ENCODE data around the gene TSSK6. TPM values are rescaled to one million over a fixed set of nuclear protein-coding genes. Genes with fewer than 3 reads are reported as not detected.

TSSK6 gene
- total and polyA plus RNA-seq, 5 experiments from 2014 or later = 0.59 to 10.8 (median 3.7) TPM

DNA sequence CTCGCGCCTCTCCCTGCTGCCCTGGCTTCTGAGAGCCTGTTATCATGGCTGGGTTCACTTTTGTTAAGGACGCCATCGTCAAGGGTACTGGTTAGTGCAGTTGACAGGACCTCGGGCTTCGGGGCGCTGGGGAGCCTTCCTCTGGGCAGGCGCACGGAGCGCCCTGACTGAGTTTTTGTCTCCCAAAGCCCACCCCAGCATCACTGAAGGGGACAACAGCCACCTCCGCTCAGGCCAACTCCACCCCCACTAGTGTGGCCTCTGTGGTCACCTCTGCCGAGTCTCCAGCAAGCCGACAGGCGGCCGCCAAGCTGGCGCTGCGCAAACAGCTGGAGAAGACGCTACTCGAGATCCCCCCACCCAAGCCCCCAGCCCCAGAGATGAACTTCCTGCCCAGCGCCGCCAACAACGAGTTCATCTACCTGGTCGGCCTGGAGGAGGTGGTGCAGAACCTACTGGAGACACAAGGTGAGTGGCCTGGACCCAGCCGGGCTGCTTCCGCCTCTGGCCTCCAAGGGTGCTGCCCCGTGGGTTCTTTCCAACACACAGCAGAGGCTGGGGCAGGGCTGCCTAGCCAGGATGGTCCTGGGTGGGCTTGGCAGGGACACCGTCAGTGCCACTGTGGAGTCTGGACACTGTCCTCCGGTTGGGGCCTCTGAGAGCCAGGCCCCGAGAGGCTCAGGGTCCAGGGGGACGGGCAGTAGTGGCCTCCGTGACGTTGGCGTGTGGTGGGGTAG, 16.9 kb downstream of the TSSK6 start:
- H3K4me1 Mint-ChIP-seq = peaks cover 0 to 14% (median 5%) of the 10 kb centered on the region in 4 donors
- no peak for ATAC-seq
- H3K36me3 Mint-ChIP-seq = peaks cover 0 to 81% (median 2%) of the 10 kb centered on the region in 3 donors

GRCh38 chr19:19495614-19496603, 19.4 kb downstream of the TSSK6 start:
- Mint-ChIP-seq H3K4me1 (peaks cover 0 to 12% (median 3%) of the 10 kb centered on the region in 4 donors), H3K27ac (peak overlapping the region in 1 of 10 donors; percentile 8), H3K4me3 (no peak overlapping the region), H3K9me3 (no peaks in the 10 kb centered on the region), H3K27me3 (no peaks in the 10 kb centered on the region), H3K36me3 (peaks cover 0 to 72% (median 3%) of the 10 kb centered on the region in 3 donors)
- peak in 1 of 10 donors; percentile 57 for DNase-seq
- no peak for ATAC-seq
- POLR2A ChIA-PET = interaction anchor here (0.7 to 0.8 kb wide), 2 partner anchors 20 to 91 kb away, joined by 3 to 6 read pairs; partner anchors contain the start of genes GATAD2A and NDUFA13

More for the DNA sequence above, 16.9 kb downstream of the TSSK6 start:
- DNase-seq = peak in 1 of 10 donors; percentile 53
- Mint-ChIP-seq H3K27ac (no peak overlapping the region), H3K4me3 (no peak overlapping the region), H3K9me3 (no peaks in the 10 kb centered on the region), H3K27me3 (no peaks in the 10 kb centered on the region)
- POLR2A ChIA-PET = no interaction called here

GRCh38 chr19:19493841-19494546, 21.4 kb downstream of the TSSK6 start:
- H3K36me3 Mint-ChIP-seq = peaks cover 0 to 64% (median 3%) of the 10 kb centered on the region in 3 donors
- H3K27ac Mint-ChIP-seq = peak overlapping the region in 5 of 10 donors; percentile 15 to 80 (median 57)
- POLR2A ChIA-PET = interaction anchor here (0.6 to 9.1 kb wide), 3 partner anchors 89 to 128 kb away, joined by 3 to 131 read pairs (median 7); partner anchors contain the start of gene GATAD2A

GRCh38 chr19:19492026-19492610, 23.2 kb downstream of the TSSK6 start:
- H3K4me1 Mint-ChIP-seq = peaks cover 19 to 49% (median 36%) of the 10 kb centered on the region in 4 donors
- DNase-seq = no peak
- H3K36me3 Mint-ChIP-seq = peaks cover 0 to 52% (median 1%) of the 10 kb centered on the region in 3 donors
- no peaks in the 10 kb centered on the region for H3K27me3 Mint-ChIP-seq
- H3K27ac Mint-ChIP-seq = peak overlapping the region in 4 of 10 donors; percentile 27 to 57 (median 53)
- no peak overlapping the region for H3K4me3 Mint-ChIP-seq
- POLR2A ChIA-PET = interaction anchor here (0.6 to 9.1 kb wide), 5 partner anchors 23 to 172 kb away, joined by 3 to 131 read pairs (median 5); partner anchors contain the start of genes GATAD2A and TSSK6
- no peak for ATAC-seq
- H3K9me3 Mint-ChIP-seq = no peaks in the 10 kb centered on the region

More at GRCh38 chr19:19493841-19494546, 21.4 kb downstream of the TSSK6 start:
- ATAC-seq = no peak
- Mint-ChIP-seq H3K9me3 (no peaks in the 10 kb centered on the region), H3K27me3 (no peaks in the 10 kb centered on the region), H3K4me3 (no peak overlapping the region), H3K4me1 (peaks cover 15 to 31% (median 18%) of the 10 kb centered on the region in 4 donors)
- peak in 1 of 10 donors; percentile 60 for DNase-seq

DNA sequence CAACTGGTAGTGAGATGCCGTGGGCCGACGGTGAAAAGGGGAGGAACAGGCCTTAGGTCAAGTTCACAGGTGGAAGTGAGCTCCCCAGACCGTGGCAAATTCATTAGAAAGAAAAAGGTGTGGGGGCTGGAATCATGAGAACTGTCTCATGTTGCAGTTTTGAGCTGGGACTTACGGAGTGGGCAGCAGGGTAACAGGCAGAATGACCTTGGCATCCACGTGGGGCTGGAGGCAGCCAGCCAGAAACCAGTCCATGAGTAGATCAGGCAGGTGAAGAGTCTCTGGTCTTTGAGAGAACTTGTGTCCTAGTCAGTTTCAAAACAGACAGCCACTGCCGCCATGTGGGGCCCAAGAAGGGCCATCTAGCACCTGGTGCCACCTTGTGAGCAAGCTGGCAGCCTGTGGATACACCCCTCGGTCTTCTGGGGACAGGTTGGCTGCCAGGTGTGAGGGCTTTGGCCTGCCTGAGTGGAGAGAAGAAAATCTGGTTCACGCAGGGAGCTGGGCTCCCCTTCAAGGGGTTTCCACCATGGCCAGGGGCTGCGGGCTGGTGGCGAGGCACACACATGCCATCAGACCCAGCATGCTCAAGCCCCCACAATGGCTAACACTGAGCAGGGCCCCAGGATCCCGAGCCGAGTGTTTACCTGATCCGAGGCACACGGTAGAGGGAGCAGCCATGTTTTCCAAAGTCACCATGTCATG, 23.9 kb downstream of the TSSK6 start:
- ATAC-seq (no peak), DNase-seq (peak in 1 of 10 donors; percentile 46)
- Mint-ChIP-seq H3K36me3 (peaks cover 0 to 45% (median 1%) of the 10 kb centered on the region in 3 donors), H3K4me3 (peak overlapping the region in 1 of 10 donors; percentile 4), H3K9me3 (no peaks in the 10 kb centered on the region), H3K27ac (peak overlapping the region in 1 of 10 donors; percentile 57), H3K4me1 (peaks cover 20 to 53% (median 42%) of the 10 kb centered on the region in 4 donors), H3K27me3 (no peaks in the 10 kb centered on the region)
- POLR2A ChIA-PET = interaction anchor here (0.6 to 9.1 kb wide), 4 partner anchors 85 to 173 kb away, joined by 4 to 131 read pairs (median 28); partner anchors contain the start of gene GATAD2A

GRCh38 chr19:19490214-19490968, 25.0 kb downstream of the TSSK6 start:
- H3K4me1 Mint-ChIP-seq = peaks cover 22 to 60% (median 51%) of the 10 kb centered on the region in 4 donors
- H3K27me3 Mint-ChIP-seq = no peaks in the 10 kb centered on the region
- ATAC-seq (peak; percentile 13 to 45), DNase-seq (peak; percentile 62 to 89 (median 80))
- peaks cover 0 to 35% (median 1%) of the 10 kb centered on the region in 3 donors for H3K36me3 Mint-ChIP-seq
- H3K27ac Mint-ChIP-seq = peak overlapping the region; percentile 97 to 99 (median 98)
- peak overlapping the region in 7 of 10 donors; percentile 13 to 79 (median 73) for H3K4me3 Mint-ChIP-seq
- no peaks in the 10 kb centered on the region for H3K9me3 Mint-ChIP-seq
- POLR2A ChIA-PET = interaction anchor here (0.6 to 9.1 kb wide), 16 partner anchors 25 to 174 kb away, joined by 3 to 131 read pairs (median 4); partner anchors contain the start of genes GATAD2A and TSSK6

GRCh38 chr19:19489804-19490204, 25.5 kb downstream of the TSSK6 start:
- H3K36me3 Mint-ChIP-seq = peaks cover 0 to 31% (median 1%) of the 10 kb centered on the region in 3 donors
- peaks cover 23 to 63% (median 57%) of the 10 kb centered on the region in 4 donors for H3K4me1 Mint-ChIP-seq
- H3K9me3 Mint-ChIP-seq = no peaks in the 10 kb centered on the region
- POLR2A ChIA-PET = interaction anchor here (0.6 to 9.1 kb wide), 15 partner anchors 26 to 174 kb away, joined by 3 to 131 read pairs (median 5); partner anchors contain the start of genes GATAD2A and TSSK6
- ATAC-seq (peak; percentile 17 to 37), DNase-seq (peak in 3 of 10 donors; percentile 18 to 59 (median 22))
- no peaks in the 10 kb centered on the region for H3K27me3 Mint-ChIP-seq
- H3K4me3 Mint-ChIP-seq = peak overlapping the region; percentile 67 to 83 (median 74)
- peak overlapping the region; percentile 97 to 99 (median 98) for H3K27ac Mint-ChIP-seq

- H3K9me3 Mint-ChIP-seq = no peaks in the 10 kb centered on the region
- peak; percentile 85 to 93 for ATAC-seq
- H3K27me3 Mint-ChIP-seq = no peaks in the 10 kb centered on the region
- DNase-seq = peak; percentile 69 to 96 (median 90)
- peak overlapping the region; percentile 97 to 99 (median 98) for H3K27ac Mint-ChIP-seq
- peaks cover 22 to 64% (median 59%) of the 10 kb centered on the region in 4 donors for H3K4me1 Mint-ChIP-seq
- H3K36me3 Mint-ChIP-seq = peaks cover 0 to 26% (median 1%) of the 10 kb centered on the region in 3 donors
- POLR2A ChIA-PET = interaction anchor here (0.6 to 9.1 kb wide), 15 partner anchors 13 to 298 kb away, joined by 3 to 131 read pairs (median 5); partner anchors contain the start of genes GATAD2A, NR2C2AP and TSSK6
- H3K4me3 Mint-ChIP-seq = peak overlapping the region; percentile 67 to 83 (median 74)
These were observed 26.3 kb downstream of the TSSK6 start for GRCh38 chr19:19488875-19489690.
